ENCODE data around the gene TIMP2.

- TF ChIP-seq CTCF (conservative IDR thresholded peaks at IDR 0.05; ENCODE audit: low read length) = no peak
- no peak for TF ChIP-seq EZH2phosphoT487 (IDR thresholded peaks at IDR 0.05; ENCODE audit: borderline replicate concordance, low read depth, low read length)
These were observed 28.9 kb downstream of the TIMP2 start for GRCh38 chr17:78896091-78896833.

Data from OCI-LY7 (cell line).